Lung (tissue), 12 donors: ENCODE data around the gene PALB2. TPM values are rescaled to one million over a fixed set of nuclear protein-coding genes. Genes with fewer than 3 reads are reported as not detected.

ENCODE experiments used
- ATAC-seq: fragments of 200-7000 bp; cut with Tn5 transposase; one replicate; pipeline ENCODE4 v1.9.1; 2020; ENCODE audit warnings: moderate number of reproducible peaks; ENCODE audit not compliant: insufficient read depth, low FRiP score
- DNase-seq, 3 donors: peaks; one replicate each; pipeline ENCODE4 v3.0.0-alpha.2; 2013 to 2017
- H3K27ac ChIP-seq, 2 donors: one replicate each; pipeline ENCODE4 v1.5.1; 2013; ENCODE audit warnings: mild to moderate bottlenecking in 2 of 2, moderate library complexity in 2 of 2, control low read depth in 1 of 2, inconsistent platforms in 1 of 2, low read depth in 1 of 2, low read length in 1 of 2
- H3K27me3 ChIP-seq, 3 donors: one replicate each; pipeline ENCODE4 v1.5.1; 2013; ENCODE audit warnings: low read length in 2 of 3; ENCODE audit not compliant: control insufficient read depth in 3 of 3, insufficient read depth in 3 of 3
- H3K36me3 ChIP-seq, 4 donors: one replicate each; pipeline ENCODE4 v1.5.1; 2013; ENCODE audit warnings: low read length in 4 of 4, mild to moderate bottlenecking in 1 of 4, moderate library complexity in 1 of 4; ENCODE audit not compliant: control insufficient read depth in 4 of 4, insufficient read depth in 4 of 4
- H3K4me1 ChIP-seq, 5 donors: one replicate each; pipeline ENCODE4 v1.5.1; 2013; ENCODE audit warnings: low read length in 5 of 5, mild to moderate bottlenecking in 2 of 5, moderate library complexity in 1 of 5; ENCODE audit not compliant: control insufficient read depth in 5 of 5, insufficient read depth in 5 of 5
- H3K4me3 ChIP-seq: one replicate; pipeline ENCODE4 v1.5.1; 2013; ENCODE audit warnings: mild to moderate bottlenecking, control low read depth, moderate library complexity
- H3K9ac ChIP-seq, 2 donors: one replicate each; pipeline ENCODE4 v1.5.1; 2013; ENCODE audit warnings: low read length in 2 of 2, control low read depth in 1 of 2; ENCODE audit not compliant: insufficient read depth in 1 of 2
- H3K9me3 ChIP-seq, 4 donors: one replicate each; pipeline ENCODE4 v1.5.1; 2013; ENCODE audit warnings: low read length in 3 of 4, mild to moderate bottlenecking in 1 of 4, moderate library complexity in 1 of 4; ENCODE audit not compliant: control insufficient read depth in 4 of 4, insufficient read depth in 3 of 4
- WGBS, 2 donors: extraction: QIAGEN DNeasy Blood & Tissue Kit; methylation state at CpG; one replicate each; pipeline ENCODE4 v1.1.7; 2013; 5-methylcytosine and 5-hydroxymethylcytosine counted together
- polyA plus RNA-seq, 2 donors: library from polyadenylated mRNA; stranded (reverse); fragments of 200-250 nt; gene quantifications; one replicate each; pipeline ENCODE4 v1.2.1, GENCODE V29; 2013
- total RNA-seq, 2 donors: library from RNA; depleted of rRNA in 1 of 2; stranded (reverse); fragments of >200 nt in 1 of 2; gene quantifications; one replicate each; pipeline ENCODE4 v1.2.1, GENCODE V29; 2014 to 2021
- TF ChIP-seq, protein P1 (sequence below): IDR thresholded peaks from 2 replicates; pipeline ENCODE4 v1.5.1; 2012; ENCODE audit warnings: mild to moderate bottlenecking; ENCODE audit errors: control extremely low read depth, extremely low read depth
- donor health status: control.
- donor health status: control.
- donor health status: Bipolar disorder and iron deficiency.
- donor health status: healthy.
- donor health status: DM: yes; HTN: yes; CAD: no.

PALB2 gene
- total and polyA plus RNA-seq, 4 donors, result 6.3 to 12.9 (median 10.1) TPM

DNA sequence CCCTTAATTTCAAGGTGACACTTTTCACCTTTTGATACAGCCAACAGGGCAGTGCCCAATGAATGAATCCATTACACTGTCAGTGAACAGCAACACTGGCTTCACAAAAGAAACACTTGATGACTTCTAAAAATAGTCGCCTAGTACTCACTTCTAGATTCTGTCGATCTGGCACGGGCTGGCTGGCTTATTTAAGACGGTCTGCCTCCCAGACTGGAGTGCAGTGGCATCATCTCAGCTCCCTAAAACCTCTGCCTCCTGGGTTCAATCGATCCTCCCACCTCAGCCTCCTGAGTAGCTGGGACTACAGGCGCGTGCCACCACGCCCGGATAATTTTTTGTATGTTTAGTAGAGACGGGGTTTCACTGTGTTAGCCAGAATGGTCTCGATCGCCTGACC, 46.9 kb downstream of the PALB2 start:
- WGBS, 2 donors, result 96 to 98% methylated on average over 12 of the region's 12 CpGs

DNA sequence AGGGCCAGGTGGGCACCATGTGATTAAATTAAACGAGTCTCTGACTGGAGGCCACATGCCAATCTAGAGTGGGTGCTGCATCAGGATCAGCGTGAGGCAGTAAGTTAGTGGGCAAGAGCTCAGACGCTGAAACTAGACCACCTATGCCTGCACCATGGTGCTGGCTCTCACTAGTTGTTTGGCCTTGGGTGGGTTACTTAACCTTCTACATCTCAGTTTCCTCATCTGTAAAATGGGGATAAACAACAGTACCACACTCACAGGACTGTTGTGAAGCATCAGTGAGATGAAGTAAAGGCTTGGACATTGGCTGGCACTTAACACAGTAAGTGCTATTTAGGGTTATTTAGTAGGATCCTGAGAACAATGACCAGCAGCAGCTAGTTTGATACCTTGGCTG, 50.9 kb downstream of the PALB2 start:
- no peaks in the 10 kb centered on the region for H3K27me3 ChIP-seq
- H3K4me3 ChIP-seq, result no peak overlapping the region
- no peak overlapping the region for H3K27ac ChIP-seq
- no peak for ATAC-seq
- TF ChIP-seq, protein P1, sequence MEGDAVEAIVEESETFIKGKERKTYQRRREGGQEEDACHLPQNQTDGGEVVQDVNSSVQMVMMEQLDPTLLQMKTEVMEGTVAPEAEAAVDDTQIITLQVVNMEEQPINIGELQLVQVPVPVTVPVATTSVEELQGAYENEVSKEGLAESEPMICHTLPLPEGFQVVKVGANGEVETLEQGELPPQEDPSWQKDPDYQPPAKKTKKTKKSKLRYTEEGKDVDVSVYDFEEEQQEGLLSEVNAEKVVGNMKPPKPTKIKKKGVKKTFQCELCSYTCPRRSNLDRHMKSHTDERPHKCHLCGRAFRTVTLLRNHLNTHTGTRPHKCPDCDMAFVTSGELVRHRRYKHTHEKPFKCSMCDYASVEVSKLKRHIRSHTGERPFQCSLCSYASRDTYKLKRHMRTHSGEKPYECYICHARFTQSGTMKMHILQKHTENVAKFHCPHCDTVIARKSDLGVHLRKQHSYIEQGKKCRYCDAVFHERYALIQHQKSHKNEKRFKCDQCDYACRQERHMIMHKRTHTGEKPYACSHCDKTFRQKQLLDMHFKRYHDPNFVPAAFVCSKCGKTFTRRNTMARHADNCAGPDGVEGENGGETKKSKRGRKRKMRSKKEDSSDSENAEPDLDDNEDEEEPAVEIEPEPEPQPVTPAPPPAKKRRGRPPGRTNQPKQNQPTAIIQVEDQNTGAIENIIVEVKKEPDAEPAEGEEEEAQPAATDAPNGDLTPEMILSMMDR, result no peak
- H3K9ac ChIP-seq, result no peak overlapping the region
- H3K9me3 ChIP-seq, result no peaks in the 10 kb centered on the region
- 94 to 96% methylated on average over 3 of the region's 3 CpGs for WGBS, 2 donors
- peaks cover 0 to 7% (median 2%) of the 10 kb centered on the region in 5 donors for H3K4me1 ChIP-seq
- peaks cover 9 to 38% (median 33%) of the 10 kb centered on the region in 4 donors for H3K36me3 ChIP-seq
- no peak for DNase-seq

More for the DNA sequence above, 46.9 kb downstream of the PALB2 start:
- H3K27ac ChIP-seq, result peak overlapping the region in 1 of 2 donors; percentile 86
- peaks cover 7 to 26% (median 19%) of the 10 kb centered on the region in 4 donors for H3K36me3 ChIP-seq
- no peak for DNase-seq
- TF ChIP-seq, protein P1, result no peak
- no peak overlapping the region for H3K4me3 ChIP-seq
- no peaks in the 10 kb centered on the region for H3K27me3 ChIP-seq
- ATAC-seq, result no peak
- H3K9me3 ChIP-seq, result no peaks in the 10 kb centered on the region
- H3K9ac ChIP-seq, result no peak overlapping the region
- peaks cover 0 to 12% (median 3%) of the 10 kb centered on the region in 5 donors for H3K4me1 ChIP-seq

DNA sequence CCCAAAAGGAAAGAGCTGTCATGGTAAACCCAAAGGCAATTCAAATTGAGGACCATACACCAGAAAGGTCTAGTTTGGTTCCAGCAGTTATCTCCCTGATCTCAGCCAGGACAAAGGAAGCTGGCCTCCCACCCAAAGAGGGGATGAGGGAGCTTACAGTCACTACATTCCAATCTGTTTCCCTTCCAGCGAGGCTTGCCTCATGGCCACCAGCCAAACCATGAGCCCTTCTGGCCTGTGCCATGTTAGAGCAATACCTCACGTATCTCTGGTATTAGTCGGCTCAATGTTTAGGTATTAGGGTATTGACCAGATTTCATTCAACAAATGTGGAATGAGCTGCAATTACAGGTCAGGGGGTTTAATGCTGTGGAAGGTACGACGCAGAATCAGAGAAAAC, 53.4 kb downstream of the PALB2 start:
- ATAC-seq, result no peak
- H3K27me3 ChIP-seq, result no peaks in the 10 kb centered on the region
- no peak overlapping the region for H3K9ac ChIP-seq
- H3K4me1 ChIP-seq, result no peaks in the 10 kb centered on the region
- WGBS, 2 donors, result 86 to 88% methylated on average over 5 of the region's 5 CpGs
- TF ChIP-seq, protein P1, result no peak
- H3K27ac ChIP-seq, result no peak overlapping the region
- DNase-seq, result no peak
- H3K4me3 ChIP-seq, result no peak overlapping the region
- H3K9me3 ChIP-seq, result peaks cover 0 to 2% (median 0%) of the 10 kb centered on the region in 4 donors
- H3K36me3 ChIP-seq, result peaks cover 13 to 43% (median 37%) of the 10 kb centered on the region in 4 donors
